HG03039 (cell line): ENCODE measurements around the gene BDH2.

Experiments used
- ATAC-seq: cut with Tn5 transposase; IDR thresholded peaks from one replicate; pipeline ENCODE4 v1.9.1; 2021; ENCODE audit warnings: mild to moderate bottlenecking, moderate library complexity; ENCODE audit not compliant: unreplicated experiment

BDH2 gene

GRCh38 chr4:103029300-103029699 lies 70.3 kb downstream of the BDH2 start:
- ATAC-seq: no peak
